ENCODE results near the gene MED12L.

GRCh38 chr3:151156618-151157216 is 71.3 kb downstream of the MED12L start:
- peak in 2 of 3 donors; percentile 14 to 23 for TF ChIP-seq CTCF (IDR thresholded peaks at IDR 0.05)
- TF ChIP-seq POLR2A (IDR thresholded peaks at IDR 0.05) = no peak

All from breast epithelium (tissue), 3 donors.